GM23338 (cell line): Measurements from ENCODE around the gene CD38.

Experiments
- CTCF ChIP-seq, 2 experiments: fragments of 200-600 bp in 1 of 2; sonication (generic) in 1 of 2; conservative IDR thresholded peaks; 2 replicates each; pipeline versions ENCODE4 v1.5.1 to v1.6.1; 2016 to 2017; ENCODE audit warnings: antibody characterized with exemption in 2 of 2, low read depth in 2 of 2, mild to moderate bottlenecking in 2 of 2, moderate library complexity in 1 of 2
- EZH2 ChIP-seq: fragments of 200-600 bp; sonication (generic); IDR thresholded peaks from one replicate; pipeline ENCODE4 v1.8.0; 2017; ENCODE audit warnings: antibody characterized with exemption, mild to moderate bottlenecking, low read depth; ENCODE audit not compliant: unreplicated experiment
- EZH2phosphoT487 ChIP-seq: fragments of 200-600 bp; sonication (generic); IDR thresholded peaks from one replicate; pipeline ENCODE4 v1.8.1; 2018; ENCODE audit warnings: antibody characterized with exemption; ENCODE audit not compliant: unreplicated experiment
- JUNB ChIP-seq: IDR thresholded peaks from one replicate; pipeline ENCODE4 v1.6.1; 2016; ENCODE audit warnings: antibody characterized with exemption; ENCODE audit not compliant: unreplicated experiment
- POLR2AphosphoS5 ChIP-seq: IDR thresholded peaks from 2 replicates; pipeline ENCODE4 v1.6.1; 2016; ENCODE audit warnings: antibody characterized with exemption, low read depth
- REST ChIP-seq: IDR thresholded peaks from one replicate; pipeline ENCODE4 v1.6.1; 2018; ENCODE audit warnings: antibody characterized with exemption; ENCODE audit not compliant: unreplicated experiment
- ZNF331 ChIP-seq: fragments of 250-450 bp; sonication (Bioruptor Pico); IDR thresholded peaks from 2 replicates; pipeline ENCODE4 v1.5.0; 2020; ENCODE audit warnings: low read depth, mild to moderate bottlenecking, moderate library complexity

GRCh38 chr4:15902746-15903145 lies 124.6 kb downstream of the CD38 start:
- TF ChIP-seq CTCF (conservative IDR thresholded peaks at IDR 0.05; ENCODE audit: low read depth in 2 of 2) (no peak), EZH2 (no peak), JUNB (no peak), EZH2phosphoT487 (no peak), POLR2AphosphoS5 (no peak), REST (no peak), ZNF331 (CRISPR knock-in tag) (no peak)
